ENCODE data around the gene HHAT. TPM values are rescaled to one million over a fixed set of nuclear protein-coding genes. Genes with fewer than 3 reads are reported as not detected.

The HHAT gene
- total RNA-seq, 1 donor from 2014 or later, result 1.0 TPM

DNA sequence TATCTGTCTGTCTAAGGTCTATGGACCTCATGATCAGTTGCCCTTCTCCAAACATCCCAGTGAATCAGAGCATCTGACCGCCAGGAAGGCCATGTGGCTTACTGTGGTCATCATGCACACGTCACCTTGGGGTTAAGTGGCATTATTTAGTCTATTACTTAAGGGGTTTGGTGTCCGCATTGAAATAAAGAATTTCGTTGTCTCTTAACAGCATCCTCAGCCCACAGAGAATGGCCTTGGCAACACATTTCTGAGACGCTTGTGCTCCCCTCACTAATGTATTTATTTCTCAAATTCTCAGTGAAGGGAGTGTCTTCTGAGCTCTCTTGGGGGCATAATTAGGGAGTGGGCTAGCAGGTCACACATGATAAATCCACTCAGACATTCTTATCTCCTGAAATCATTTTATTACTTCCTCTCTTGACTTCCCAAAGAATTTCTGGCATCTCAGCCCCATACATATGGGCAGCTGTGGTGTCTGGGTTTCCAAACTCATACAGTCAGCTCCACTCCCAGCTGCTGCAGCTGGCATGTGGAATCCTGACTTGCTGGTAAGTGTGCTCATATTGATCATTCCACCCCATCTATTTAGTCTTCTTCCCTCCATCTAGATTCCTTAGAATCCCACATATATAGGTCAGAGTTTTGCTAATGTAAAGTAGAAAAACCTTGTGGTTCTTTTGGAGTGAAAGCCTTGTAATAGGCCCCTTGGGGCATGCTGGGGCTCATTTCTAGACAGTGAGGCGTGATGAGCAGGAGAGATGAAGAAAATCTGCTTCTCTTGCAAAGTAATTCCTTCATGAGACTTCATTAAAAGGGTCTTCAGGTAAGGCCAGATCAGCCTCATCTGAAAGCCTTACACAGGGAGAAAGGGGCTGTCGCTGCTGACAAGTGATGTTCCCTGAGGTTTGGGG is 110.5 kb downstream of the HHAT start:
- peak in 1 of 2 donors; percentile 21 for DNase-seq (ENCODE audit: low read depth in 2 of 2)

DNA sequence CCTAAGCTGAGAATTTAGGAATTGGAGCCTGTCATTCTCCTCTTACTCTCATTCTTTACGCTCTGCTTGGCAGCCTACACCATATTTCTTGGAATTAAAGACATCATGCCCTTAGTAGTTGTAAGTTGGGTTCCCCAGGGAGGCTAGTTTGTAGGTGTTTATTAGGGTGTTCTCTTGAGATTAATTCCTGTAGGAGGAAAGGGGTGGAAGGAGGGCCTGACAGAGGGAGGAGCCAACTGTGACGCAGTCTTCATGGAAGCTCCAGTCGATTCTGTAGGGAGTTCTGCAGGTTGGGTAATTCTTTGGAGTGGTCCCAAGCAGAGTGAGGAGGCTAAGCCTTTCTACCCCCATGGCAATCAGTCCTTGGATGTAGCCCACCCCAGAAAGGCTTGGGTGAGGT is 111.4 kb downstream of the HHAT start:
- DNase-seq (ENCODE audit: low read depth in 2 of 2), result no peak

DNA sequence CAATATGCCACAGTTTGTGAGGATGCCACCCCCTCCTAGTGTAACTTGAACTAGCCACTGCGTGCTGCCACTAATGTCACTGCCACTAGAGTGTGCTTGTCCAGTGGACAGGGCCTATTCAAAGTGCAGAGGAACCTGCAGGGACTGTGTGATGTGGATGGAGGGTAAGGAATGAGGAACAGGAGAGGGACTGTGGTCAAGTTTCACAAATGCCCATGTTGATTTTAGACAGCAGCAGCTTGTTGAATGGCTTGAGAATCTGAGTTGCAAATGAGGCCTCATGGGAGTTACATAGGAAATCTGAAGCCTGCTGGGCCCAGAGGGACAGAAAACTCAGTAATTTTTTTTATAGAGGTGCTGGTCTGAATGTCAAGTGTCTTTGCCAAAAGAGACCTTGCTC is 112.3 kb downstream of the HHAT start:
- no peak for DNase-seq (ENCODE audit: low read depth in 2 of 2)

DNA sequence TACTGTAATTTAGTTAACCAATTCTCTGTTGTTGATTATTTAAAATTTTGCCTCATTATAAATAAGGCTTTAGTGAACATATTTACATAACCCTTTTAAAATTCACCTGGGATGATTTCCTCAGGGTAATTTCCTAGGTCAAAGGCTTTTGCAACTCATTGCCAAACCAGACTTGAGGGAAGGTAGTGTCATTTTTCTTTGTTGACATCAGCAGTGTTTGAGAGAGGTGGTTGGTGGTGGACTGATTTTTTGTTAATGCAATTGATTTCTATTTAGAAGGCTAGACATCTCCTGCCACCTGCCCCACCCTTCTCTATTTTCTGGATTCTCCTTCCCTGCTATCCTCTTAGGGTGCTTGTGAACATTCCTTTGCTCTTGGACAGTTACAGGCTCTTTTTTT is 116.8 kb downstream of the HHAT start:
- DNase-seq (ENCODE audit: low read depth in 2 of 2), result no peak

DNA sequence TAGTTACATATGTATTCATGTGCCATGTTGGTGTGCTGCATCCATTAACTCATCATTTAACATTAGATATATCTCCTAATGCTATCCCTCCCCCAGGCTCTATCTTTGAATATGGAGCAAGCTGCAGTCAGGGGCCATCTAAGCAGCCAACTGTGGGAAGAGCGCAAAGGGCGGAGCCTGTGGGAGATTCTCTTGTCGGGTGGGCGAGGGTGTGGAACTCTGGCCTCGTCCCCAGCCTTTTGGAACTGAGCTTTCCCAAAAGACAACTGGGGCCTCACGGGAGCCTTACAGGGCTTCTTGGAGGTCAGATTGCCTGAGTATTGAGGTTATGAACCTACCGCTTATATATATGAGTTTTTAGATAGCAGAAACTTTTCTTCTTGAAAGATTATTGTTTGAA is 117.2 kb downstream of the HHAT start:
- DNase-seq (ENCODE audit: low read depth in 2 of 2), result no peak

DNA sequence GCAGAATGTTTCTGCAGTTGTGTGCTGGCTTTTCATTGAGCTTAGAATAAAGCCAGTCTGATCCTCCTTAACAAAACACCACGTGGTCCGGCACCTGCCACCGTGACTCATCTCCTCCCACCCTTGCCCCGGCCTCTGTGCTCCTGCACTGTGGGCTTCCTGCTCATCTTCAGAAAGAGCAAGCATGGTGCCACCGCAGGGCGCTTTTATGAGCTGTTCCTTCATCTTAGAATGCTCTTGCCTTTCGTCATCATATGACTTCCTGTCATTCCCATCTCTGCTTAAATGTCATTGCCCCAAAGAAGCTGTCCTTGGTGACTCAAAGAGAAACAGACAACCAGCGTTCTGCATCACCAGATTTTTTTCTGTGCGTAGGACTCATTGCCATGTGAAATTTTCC is 117.8 kb downstream of the HHAT start:
- no peak for DNase-seq (ENCODE audit: low read depth in 2 of 2)

DNA sequence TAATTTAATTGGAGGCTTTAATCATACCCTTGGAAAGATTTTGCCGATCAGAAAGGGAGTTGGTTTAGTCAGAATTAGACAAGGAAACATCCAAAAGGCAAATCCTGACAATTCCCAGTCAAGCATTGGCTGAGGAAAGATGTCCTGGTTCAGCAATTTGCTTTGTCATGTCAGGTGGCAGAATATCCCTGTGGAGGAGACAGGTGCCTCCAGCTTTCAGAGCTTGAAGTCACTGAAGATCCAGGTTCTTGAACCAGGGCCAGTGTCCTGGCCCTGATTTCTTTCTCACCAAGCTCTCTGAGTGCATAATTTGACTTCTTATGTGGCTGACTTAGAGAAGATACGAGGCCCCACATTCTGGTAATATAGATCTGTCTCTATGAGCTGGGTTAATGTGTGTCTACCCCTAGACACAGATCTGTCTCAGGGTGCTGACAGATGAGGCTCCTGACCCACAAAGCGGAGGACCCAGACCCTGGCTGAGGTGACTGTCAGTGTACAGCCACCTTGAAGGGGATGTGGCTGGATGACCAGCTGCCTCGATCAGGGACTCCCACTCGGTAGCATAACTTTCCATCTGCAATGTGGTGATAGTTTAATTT is 118.9 kb downstream of the HHAT start:
- DNase-seq (ENCODE audit: low read depth in 2 of 2), result no peak

DNA sequence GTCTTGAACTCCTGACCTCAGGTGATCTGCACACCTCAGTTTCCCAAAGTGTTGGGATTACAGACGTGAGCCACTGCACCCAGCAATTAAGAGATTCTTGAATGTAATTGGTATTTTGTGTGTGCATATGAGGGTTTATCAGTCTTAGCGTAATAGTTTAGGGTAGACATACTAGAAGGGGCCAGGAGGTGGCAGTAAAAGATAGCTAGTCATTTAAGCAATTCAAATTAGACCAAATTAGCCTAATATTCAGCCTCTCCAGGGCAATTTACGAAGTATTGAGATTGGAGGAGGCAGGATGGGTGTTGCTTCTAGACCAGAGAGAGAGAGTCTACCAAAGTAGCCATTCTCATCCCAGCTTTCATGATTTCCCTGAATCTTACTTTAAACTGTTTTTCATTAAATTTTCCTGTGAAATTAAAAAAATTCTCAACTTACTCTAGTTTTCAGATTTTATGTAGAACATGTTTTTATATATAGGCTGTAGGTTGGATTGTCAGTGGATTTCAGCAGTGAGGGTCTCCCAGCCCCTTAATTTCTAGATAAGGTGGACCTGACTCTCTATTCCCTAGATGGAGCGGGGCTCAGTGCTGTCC is 119.7 kb downstream of the HHAT start:
- peak; percentile 14 to 58 for DNase-seq (ENCODE audit: low read depth in 2 of 2)

DNA sequence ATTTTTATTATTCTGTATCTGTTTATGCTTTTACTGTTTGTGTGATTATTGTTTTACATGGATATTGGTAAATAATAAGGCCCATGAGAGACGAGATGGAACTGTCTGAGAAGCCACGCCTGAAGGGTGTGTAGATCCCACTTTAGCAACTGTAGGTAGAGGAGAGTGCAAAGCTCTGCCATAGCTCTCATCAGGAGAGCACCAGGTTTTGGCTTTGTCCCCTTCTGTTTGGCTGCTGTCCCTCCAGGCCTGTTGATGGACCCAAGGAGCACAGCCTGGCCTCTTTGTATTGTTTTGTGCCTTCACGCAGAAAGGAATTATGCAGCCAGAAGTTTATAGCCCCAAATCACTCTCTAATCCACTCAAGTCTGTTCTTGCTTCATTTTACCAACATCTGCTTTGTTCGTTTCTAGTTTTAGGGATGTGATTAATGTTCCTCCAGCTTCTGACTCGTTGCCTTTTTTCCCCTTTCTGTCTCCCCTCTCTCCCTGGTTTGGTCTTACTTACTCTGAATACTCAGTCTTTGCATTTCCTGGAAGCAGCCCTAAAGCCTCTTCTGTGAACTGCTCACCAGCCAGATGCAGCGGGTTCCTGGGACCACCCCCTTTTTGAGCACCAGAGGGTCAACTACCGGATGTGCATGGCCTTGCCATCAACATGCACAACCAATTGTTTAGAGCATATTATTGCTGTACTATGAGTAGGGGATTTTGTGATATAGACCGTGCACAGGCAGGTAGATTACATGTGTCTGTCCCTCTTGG is 127.3 kb downstream of the HHAT start:
- no peak for DNase-seq (ENCODE audit: low read depth in 2 of 2)

DNA sequence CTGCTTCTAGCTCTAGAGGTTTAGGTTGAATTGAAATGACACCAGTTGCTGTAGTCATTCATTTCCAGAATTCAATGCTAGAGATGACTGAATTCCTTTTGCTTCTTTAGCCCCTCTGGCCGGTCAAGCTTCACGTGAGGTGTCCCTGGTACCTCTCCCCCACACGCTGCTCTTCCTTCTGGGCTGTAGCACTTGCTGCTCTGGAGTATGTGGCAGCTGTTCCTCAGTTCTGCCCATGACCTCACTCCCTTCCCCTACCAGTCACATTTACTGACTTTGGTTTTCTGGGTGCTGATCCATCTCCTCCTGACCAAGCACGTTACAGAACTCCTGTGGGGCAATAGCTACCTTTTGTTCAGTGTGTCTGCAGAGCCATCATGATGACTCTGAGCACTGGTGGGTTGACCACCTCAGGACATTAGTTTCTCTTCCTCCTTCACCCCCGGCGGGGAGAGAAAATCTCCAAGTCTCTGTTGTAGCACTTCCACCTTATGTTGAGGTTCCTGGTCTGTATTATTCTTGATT is 128.1 kb downstream of the HHAT start:
- DNase-seq (ENCODE audit: low read depth in 2 of 2), result no peak

DNA sequence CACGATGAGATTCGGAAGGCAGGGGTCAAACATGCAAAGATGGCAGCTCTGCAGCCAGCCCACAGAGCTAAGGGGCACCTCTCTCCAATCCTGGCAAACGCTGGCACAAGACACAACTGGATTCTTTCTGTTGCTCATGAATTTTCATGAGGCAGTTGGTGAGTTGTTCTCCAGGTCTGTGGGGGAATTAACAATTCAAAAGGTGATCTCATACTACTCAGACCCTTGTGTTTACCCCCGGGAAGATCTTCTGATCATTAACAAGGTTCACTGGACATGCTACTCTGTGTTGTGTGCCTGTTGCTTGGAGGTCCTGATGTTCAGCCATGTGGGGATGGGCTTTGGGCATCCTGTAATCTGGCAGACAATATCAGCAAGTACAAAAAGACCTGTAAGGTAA is 128.9 kb downstream of the HHAT start:
- DNase-seq (ENCODE audit: low read depth in 2 of 2), result no peak

DNA sequence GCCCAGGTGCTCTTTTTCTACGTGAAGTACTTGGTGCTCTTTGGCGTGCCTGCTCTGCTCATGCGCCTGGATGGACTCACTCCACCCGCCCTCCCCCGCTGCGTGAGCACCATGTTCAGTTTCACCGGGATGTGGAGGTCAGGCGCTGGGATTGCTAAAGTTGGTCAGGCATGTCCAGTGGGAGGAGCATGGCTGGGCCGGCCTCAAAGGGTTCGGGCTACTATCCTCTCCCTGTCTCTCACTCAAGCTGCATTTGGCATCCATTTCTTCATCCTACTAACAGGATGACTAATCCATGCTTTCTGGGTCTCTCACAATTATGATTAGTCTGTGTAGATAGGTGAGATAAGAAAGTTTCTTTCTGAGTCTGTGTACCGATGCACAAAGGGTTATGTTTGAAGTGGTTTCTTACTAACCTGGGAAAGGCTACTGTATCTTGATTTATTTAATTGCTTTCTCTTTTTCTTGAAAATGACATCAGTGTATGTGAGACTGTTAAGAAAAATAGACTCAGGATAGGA is 135.9 kb downstream of the HHAT start:
- no peak for DNase-seq (ENCODE audit: low read depth in 2 of 2)

DNA sequence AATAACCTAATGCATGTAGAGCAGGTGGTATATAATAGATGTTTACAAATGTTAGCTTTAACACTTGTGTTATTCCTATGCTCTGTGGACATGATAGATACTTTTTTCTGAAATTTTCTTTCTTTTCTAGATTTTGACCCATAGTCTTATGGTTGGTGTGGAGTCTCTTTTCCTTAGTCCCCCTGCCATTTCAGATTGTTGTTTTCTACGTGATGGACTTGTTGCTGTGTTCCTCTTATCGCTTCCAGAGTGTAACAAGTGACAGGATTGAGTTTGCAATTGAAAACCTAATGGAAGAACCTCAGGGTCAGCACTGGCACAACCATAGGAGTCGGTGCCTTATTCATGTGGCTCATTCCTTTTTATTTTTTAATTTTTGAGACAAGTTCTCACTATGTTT is 136.4 kb downstream of the HHAT start:
- no peak for DNase-seq (ENCODE audit: low read depth in 2 of 2)

DNA sequence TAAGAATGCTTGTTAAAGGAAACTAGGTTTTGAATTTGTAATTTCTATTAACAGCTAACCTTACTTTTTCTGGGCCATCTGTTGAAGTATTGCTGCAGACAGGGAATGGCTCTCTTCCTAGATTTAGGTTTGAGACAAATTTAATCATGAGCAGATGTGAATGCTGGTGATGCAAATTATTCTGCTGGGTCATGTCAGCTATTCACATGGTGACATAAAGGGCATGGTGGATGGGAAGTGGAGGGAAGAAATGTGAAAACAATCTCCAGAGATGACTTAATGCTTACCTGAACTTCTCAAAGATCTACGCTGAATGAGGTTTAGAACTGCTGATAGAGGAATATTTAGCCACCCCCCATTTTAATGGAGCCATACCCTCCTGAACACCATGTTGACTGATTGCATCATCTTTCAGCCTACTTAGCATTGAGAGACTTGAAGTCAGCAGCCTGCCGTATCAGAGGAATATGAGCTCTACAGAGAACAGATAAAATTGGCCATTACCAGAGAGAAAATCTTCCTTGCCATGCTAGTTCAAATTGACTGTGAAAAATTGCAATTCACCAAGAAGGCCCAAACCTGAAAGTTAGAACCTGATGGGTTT is 138.8 kb downstream of the HHAT start:
- no peak for DNase-seq (ENCODE audit: low read depth in 2 of 2)

DNA sequence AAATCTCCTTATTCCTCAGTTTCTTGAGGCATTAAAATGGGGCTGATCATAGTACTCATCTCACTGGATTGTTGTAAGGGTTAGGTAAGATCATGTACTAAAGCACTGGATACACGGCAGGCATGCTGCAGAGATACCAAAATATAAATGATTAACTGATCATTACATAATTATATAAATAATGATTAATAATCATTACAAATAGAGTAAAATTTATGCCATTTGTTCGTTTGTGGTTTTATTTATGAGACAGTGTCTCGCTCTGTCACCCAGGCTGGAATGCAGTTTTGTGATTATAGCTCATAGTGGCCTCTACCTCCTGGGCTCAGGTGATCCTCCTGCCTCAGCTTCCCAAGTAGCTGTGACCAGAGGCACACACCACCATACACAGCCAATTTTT is 140.7 kb downstream of the HHAT start:
- no peak for DNase-seq (ENCODE audit: low read depth in 2 of 2)

DNA sequence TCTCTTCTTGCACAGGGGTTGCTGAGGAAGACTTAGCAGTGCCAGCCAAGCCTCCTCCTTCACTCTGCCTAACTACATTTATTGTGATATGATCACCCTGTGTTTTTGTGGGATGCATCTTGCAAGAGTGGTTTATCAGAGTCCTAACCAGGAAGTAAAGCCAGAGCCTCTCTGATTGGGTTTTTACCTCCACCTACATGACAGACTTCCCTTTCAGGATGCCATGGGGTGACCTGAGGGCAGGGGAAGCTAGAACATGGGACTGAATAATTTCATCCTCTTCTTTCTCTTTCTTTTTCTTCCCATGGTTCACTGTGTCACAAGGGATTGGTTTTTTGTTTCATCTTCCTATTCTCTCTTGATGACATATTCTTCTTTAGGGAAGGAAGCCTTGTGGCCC is 146.6 kb downstream of the HHAT start:
- no peak for DNase-seq (ENCODE audit: low read depth in 2 of 2)

DNA sequence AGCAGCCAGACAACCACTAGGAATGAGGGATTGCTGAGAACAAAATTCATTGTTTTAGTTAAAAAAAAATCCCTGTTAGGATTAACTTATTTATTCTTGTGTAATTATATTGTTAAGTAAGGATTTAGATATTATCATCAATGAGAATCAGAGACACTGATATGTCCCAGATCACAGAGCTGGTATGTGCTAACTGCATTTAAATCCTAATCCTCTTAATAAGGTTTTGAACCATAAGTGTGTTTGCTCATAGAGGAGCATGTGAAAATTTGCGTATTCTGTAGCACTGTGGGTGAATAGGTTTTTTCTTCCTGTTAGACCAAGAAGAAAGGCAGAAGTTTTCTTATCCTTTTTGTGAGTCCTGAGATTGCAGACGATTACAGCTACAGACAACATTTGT is 147.1 kb downstream of the HHAT start:
- no peak for DNase-seq (ENCODE audit: low read depth in 2 of 2)

DNA sequence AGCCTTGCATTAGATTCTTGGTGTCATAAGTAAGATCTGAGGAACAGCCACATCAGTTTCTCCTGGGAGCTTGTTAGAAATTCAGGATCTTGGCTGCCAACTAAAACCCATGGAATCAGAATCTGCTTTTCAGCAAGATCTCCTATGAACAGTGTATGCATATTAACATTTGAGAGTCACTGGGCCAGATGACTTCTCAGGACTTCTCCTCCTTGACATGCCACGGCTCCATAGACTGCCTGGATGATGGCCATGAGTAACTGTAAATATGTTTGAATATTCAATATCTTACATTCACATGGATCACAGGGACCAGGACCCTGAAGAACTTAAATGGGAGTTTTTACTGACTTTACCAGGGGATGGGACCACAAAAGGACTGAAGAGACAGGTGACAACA is 148.0 kb downstream of the HHAT start:
- no peak for DNase-seq (ENCODE audit: low read depth in 2 of 2)

DNA sequence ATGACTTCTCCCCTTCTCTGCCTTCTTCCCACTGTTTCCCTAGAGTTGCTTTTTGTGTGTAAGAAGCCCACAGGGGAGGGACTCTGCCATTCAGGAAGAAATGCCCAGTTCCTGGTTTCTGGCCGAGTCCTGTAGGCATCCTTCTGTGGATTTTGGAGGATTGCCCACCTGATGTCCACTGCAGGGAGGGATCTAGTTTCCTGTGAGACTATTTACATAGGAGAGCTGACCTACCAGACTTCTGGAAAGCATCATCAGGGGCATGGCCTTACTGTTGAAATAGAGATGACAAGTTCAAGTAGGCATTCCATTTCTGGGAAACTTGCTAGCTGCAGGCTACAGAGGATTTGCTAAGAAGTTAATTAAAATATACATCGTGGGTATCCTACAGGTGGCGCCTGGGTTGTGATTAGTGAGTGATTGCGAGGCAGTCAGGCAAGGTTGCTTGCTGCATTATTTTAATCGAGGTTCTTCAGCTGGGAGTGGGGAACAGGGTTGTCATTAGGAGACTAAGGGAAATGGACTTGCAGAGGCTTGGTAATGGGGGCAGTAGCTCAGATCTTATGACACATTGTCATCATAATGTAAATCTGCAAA is 148.7 kb downstream of the HHAT start:
- no peak for DNase-seq (ENCODE audit: low read depth in 2 of 2)

DNA sequence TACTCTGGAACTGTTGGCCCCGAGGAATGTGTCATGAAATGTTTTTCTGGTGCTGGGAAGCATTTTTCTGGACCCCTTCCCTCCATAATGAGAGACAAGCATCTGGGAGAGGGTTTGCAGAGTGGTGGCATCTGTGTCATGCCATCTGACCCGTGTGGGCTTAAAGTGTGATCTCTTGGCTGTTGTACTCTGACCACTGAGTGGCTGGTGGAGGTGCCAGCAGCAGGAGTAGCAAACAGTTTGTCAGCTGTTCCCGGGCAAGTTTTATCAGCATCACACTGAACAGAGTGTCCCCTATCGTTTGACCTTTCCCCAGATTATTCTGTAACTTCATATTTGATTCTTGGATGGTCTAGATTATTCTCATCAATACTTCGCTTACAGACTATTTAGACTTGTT is 150.1 kb downstream of the HHAT start:
- DNase-seq (ENCODE audit: low read depth in 2 of 2), result no peak

DNA sequence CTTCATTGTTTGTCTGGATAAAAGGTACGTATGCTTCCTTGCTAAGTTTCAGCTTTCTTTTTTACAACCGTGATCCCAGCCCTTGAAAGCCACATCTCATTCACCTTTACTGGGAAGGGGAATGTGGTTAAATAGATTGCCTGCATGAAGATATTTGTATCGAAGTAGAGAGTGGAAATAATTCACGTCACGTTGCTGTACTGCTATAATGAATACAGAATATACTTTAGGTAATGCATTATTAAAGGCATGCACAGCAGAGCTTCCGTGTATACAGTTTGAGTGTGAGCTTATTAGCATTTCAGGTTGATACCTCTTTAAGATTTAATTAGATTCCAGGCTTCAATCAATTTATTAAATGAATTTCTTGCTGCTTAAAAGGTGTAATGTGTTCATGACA is 153.8 kb downstream of the HHAT start:
- DNase-seq (ENCODE audit: low read depth in 2 of 2), result no peak

Measured in dermis microvascular lymphatic vessel endothelial cell (primary cell).